GM10847 (cell line): ENCODE measurements around the gene AOAH.

Experiments
- POLR2A ChIP-seq: IDR thresholded peaks from 2 replicates; pipeline ENCODE4 v1.6.1; 2011; ENCODE audit not compliant: insufficient read length; ENCODE audit errors: extremely low read depth

The AOAH gene

GRCh38 chr7:36723951-36724664 is at the start of gene AOAH:
TSS of gene AOAH (minus strand) at chr7:36724494. CDS start at chr7:36724148, 346 bp downstream.
- TF ChIP-seq POLR2A: no peak

DNA sequence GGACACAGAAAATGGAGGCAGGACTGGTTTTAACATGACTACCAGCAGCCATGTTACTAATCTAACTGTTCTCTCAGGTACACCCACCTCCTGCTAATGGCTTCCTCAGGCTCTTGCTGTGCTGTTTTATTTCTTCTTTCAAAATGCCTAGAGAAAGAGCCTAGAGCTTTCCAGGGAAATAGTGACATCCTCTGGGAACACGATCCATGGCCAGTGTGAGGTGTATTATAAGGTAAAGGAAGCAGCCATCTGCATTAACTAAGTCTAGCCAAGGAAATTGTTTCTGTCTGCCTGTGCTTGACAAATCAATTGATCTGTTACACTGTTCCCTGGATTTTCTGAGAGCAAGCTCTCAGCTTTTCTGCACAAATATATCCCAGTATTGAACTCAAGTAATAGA is 42.2 kb upstream of the AOAH start:
- TF ChIP-seq POLR2A: no peak

DNA sequence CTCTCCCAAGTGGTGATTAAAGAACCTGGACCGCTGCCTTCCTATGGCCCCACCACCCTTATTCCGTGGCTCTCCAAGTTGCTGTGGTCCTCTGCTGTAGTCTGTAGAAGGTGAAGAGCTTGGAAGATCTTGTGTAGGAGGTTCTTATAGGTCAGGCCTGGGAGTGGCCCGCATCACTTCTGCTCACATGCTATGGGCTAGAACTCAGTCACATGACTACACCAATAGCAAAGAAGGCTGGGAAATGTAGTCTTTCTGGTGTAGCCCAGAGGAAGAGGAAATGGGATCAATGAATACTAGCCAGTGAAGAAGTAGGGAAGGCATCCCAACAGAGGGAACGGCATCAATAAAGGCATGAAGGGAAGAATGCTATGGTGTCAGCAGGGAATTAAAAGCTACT is 41.3 kb upstream of the AOAH start:
- no peak for TF ChIP-seq POLR2A

DNA sequence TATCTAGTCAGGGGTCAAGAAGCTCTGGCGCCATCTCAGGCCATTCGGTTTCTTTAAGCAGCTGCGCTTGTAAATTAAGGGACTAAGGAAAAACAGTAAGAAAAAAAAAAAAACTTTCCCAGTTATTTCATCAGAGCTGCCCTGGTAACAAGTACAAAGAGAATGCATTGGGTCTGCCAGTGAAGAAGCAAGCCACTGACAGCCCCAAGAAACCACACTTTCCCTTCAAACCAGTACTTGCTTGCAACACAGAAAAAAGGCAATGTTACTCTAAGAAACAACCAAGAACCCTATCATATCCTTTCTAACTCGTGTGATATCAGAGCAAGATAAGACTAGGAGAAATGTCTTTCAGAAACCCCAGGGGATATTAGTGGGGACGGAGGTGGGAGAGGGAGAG is 40.6 kb upstream of the AOAH start:
- TF ChIP-seq POLR2A: no peak

DNA sequence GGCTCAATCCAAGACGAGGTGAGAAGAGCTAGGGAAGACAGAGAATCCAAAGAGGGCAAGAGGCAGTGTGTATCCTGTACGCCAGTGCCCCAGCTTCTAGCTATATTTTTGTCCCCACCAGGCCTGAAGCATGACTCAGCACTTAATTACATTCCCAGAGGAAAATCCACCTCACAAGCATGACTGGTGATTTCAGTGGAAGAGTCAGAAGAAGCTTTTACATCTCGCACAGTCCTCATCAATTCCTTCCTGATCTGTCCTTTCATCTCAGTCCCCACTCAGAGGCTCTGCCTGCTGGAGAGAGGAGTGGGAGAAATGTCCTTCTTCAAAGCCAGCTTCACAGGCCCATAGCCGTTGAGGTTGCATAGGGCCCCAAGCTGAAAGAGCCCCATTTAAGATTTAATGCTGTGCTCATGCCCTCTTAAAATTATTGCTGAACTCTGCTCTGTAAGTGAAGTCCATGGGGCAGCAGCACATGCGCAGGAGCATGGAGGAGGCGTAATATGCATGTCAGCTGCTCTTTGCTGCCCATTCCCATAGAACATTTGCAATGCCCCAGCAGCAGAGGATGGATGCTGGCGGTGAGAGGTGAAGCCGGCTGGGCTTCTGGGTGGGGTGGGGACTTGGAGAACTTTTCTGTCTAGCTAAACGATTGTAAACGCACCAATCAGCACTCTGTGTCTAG is 39.0 kb upstream of the AOAH start:
- no peak for TF ChIP-seq POLR2A

GRCh38 chr7:36762394-36762793 is 38.1 kb upstream of the AOAH start:
- no peak for TF ChIP-seq POLR2A

- no peak for TF ChIP-seq POLR2A
These were observed 37.5 kb upstream of the AOAH start for GRCh38 chr7:36761835-36762234.

DNA sequence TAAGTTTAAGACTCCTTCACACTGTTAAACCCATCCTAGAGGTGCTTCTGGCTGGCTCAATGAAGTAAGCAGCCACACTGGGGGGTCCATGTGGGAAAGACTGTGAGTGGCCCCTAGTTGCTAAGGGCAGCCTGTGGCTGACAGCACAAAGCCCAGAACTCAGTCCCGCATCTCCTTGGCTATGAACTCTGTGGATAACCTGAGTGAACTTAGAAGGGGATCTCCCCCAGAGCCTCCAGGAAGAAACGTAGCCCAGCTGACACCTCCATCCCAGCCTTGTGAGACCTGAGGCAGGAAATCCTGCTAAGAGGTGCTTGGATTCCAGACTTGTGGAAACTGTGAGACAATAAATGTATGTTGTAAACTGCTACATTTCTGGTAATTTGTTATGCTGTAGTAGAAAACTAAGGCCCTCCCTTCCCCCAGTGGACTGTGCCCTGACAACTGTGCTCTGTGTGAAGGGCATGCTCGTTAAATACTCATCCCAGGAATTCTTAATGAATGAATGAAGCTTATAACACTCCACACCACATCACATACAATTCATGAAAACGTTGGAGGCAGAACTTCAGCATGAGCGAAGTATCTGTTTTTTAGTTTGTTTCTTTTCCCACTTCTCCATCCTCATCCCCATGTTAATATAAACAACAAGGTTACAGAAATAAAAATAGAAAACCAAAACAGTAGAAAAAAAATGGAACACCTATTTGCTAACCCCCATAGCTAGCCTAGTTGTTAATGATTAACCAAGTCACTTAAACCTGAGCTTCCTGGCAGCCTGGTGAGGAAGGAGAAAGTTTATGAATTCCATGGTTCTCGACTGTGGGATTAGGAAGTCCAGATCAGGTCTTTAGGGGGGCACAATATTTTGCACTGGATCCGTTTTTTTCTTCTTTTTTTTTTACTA is 36.8 kb upstream of the AOAH start:
- no peak for TF ChIP-seq POLR2A

DNA sequence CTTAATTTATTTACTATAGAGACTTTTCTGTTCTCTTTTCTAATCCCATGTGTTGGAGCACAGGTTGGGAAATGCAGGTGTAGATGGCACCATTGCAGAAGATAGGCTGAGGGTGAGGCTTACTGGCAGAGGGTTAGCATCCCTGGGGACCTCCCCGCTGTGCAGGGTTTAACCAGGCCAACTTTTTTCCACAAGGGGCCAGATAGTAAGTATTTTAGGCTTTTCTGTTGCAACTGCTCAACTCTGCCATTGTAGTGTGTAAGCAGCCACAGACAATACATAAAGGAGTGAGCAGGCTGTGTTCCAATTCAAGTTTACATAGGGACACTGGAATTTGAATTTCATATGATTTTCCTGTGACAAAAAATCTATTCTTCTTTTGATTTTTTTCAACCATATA is 34.6 kb upstream of the AOAH start:
- TF ChIP-seq POLR2A: no peak

DNA sequence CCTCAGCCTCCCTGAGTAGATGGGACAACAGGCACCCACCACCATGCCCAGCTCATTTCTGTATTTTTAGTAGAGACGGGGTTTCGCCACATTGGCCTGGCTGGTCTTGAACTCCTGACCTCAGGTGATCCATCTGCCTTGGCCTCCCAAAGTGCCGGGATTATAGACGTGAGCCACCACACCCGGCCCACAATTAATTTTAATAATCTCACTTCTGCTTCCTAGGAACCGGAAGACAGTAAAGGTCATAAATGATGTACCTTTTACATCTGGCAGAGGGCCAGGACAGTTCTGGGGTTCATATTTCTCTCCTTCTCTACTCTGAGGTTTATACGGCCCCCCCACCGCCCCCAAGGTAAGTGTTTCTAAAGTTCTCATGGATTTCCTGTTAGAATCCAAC is 31.2 kb upstream of the AOAH start:
- TF ChIP-seq POLR2A: no peak

GRCh38 chr7:36752026-36752711 is 27.9 kb upstream of the AOAH start:
- TF ChIP-seq POLR2A: no peak

GRCh38 chr7:36750451-36750850 is 26.2 kb upstream of the AOAH start:
- no peak for TF ChIP-seq POLR2A

- no peak for TF ChIP-seq POLR2A
These were observed 25.1 kb upstream of the AOAH start for GRCh38 chr7:36749282-36749960.

GRCh38 chr7:36748017-36748487 is 23.8 kb upstream of the AOAH start:
- no peak for TF ChIP-seq POLR2A
